Measurements from ENCODE around the gene TRUB2. TPM values are rescaled to one million over a fixed set of nuclear protein-coding genes. Genes with fewer than 3 reads are reported as not detected.
A peak's percentile ranks its signal among the peaks of the same experiment; 100 is the strongest.

The TRUB2 gene
- total and polyA plus RNA-seq, 2 of the 13 experiments (the other 11 are each of a cell fraction or from before 2014, with no cell fraction given): 22.3 to 41.2 TPM

- TF ChIP-seq HOXA7 (CRISPR knock-in tag; IDR thresholded peaks at IDR 0.05): no peak
- TF ChIP-seq ZNF230 (CRISPR knock-in tag; IDR thresholded peaks at IDR 0.05): no peak
- no peak for TF ChIP-seq ZNF234 (CRISPR knock-in tag; conservative IDR thresholded peaks at IDR 0.05)
- no peak for TF ChIP-seq REST (IDR thresholded peaks at IDR 0.05; ENCODE audit: borderline replicate concordance in 1 of 2, low read depth in 1 of 2, low read length in 2 of 2)
- no peak for TF ChIP-seq ZMYM4 (CRISPR knock-in tag; IDR thresholded peaks at IDR 0.05)
- TF ChIP-seq DBP (CRISPR knock-in tag; IDR thresholded peaks at IDR 0.05; ENCODE audit: not compliant biosample characterization): no peak
- TF ChIP-seq ZBTB7B (CRISPR knock-in tag; IDR thresholded peaks at IDR 0.05): no peak; the same call in 1 of the 2 replicates
- no peak for TF ChIP-seq FLYWCH1 (CRISPR knock-in tag; IDR thresholded peaks at IDR 0.05)
- TF ChIP-seq SP2 (CRISPR knock-in tag; IDR thresholded peaks at IDR 0.05): no peak
- no peak for TF ChIP-seq ZHX2 (IDR thresholded peaks at IDR 0.05; ENCODE audit: low read depth)
- TF ChIP-seq ZHX2 (CRISPR knock-in tag; IDR thresholded peaks at IDR 0.05; ENCODE audit: borderline replicate concordance): no peak
- peak; percentile 62; the same call in 1 of the 2 replicates for TF ChIP-seq HNF1B (CRISPR knock-in tag; IDR thresholded peaks at IDR 0.05)
- 0 out of 2 replicates have a peak, but pooled peaks have one; percentile 1 for TF ChIP-seq DMAP1 (CRISPR knock-in tag; IDR thresholded peaks at IDR 0.05)
- TF ChIP-seq HNRNPLL (IDR thresholded peaks at IDR 0.05; ENCODE audit: low read depth, low read length, poor library complexity, severe bottlenecking): peak; percentile 86
- no peak for TF ChIP-seq CSRNP2 (CRISPR knock-in tag; conservative IDR thresholded peaks at IDR 0.05; ENCODE audit: low read depth)
Measured at GRCh38 chr9:128340691-128341434, 18.6 kb upstream of the TRUB2 start (continued).
